ENCODE results near the gene MEOX2. TPM values are rescaled to one million over a fixed set of nuclear protein-coding genes. Genes with fewer than 3 reads are reported as not detected.

MEOX2 gene
- polyA plus RNA-seq, 1 donor (not counting 4 experiments of a cell fraction or from before 2014, with no cell fraction given), result not detected

- dilution Hi-C loops (cut with MboI; ENCODE audit: extremely low pct_ligation_motif_present, low sequenced_read_pairs), result no loop called here
- DNase-seq (ENCODE audit: low read depth, low spot score), result no peak
- TF ChIP-seq, protein P1, sequence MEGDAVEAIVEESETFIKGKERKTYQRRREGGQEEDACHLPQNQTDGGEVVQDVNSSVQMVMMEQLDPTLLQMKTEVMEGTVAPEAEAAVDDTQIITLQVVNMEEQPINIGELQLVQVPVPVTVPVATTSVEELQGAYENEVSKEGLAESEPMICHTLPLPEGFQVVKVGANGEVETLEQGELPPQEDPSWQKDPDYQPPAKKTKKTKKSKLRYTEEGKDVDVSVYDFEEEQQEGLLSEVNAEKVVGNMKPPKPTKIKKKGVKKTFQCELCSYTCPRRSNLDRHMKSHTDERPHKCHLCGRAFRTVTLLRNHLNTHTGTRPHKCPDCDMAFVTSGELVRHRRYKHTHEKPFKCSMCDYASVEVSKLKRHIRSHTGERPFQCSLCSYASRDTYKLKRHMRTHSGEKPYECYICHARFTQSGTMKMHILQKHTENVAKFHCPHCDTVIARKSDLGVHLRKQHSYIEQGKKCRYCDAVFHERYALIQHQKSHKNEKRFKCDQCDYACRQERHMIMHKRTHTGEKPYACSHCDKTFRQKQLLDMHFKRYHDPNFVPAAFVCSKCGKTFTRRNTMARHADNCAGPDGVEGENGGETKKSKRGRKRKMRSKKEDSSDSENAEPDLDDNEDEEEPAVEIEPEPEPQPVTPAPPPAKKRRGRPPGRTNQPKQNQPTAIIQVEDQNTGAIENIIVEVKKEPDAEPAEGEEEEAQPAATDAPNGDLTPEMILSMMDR (optimal IDR thresholded peaks at IDR 0.05 in 1 of 3, IDR thresholded peaks at IDR 0.05 in 1 of 3, conservative IDR thresholded peaks at IDR 0.05 in 1 of 3; ENCODE audit: extremely low read depth in 1 of 3, insufficient read depth in 2 of 3, low read length in 3 of 3), result no peak
- TF ChIP-seq EZH2 (IDR thresholded peaks at IDR 0.05; ENCODE audit: low read length), result no peak
- Histone ChIP-seq H3K4me2 (ENCODE audit: control insufficient read depth, extremely low read depth, insufficient read depth, low read depth, low read length) (no peak overlapping the region), H3K4me1 (ENCODE audit: control insufficient read depth, extremely low read depth, insufficient read depth, low read length) (no peaks in the 10 kb centered on the region), H2AFZ (ENCODE audit: control insufficient read depth, low read length) (no peak overlapping the region), H3K27me3 (ENCODE audit: control insufficient read depth, extremely low read depth, insufficient read depth, low read length) (no peaks in the 10 kb centered on the region), H3K4me3 (ENCODE audit: control insufficient read depth in 2 of 3, extremely low read depth in 1 of 3, insufficient read depth in 2 of 3, low read depth in 1 of 3, low read length in 3 of 3) (no peak overlapping the region), H4K20me1 (ENCODE audit: control insufficient read depth, extremely low read depth, insufficient read depth, low read length) (no peaks in the 10 kb centered on the region), H3K36me3 (ENCODE audit: control insufficient read depth in 2 of 2, extremely low read depth in 1 of 2, insufficient read depth in 2 of 2, low read length in 2 of 2) (no peaks in the 10 kb centered on the region), H3K9ac (ENCODE audit: control insufficient read depth, extremely low read depth, insufficient read depth, low read length) (no peak overlapping the region), H3K79me2 (ENCODE audit: control insufficient read depth, insufficient read depth, low read length) (no peaks in the 10 kb centered on the region), H3K9me1 (ENCODE audit: control insufficient read depth, extremely low read depth, insufficient read depth, low read length) (no peaks in the 10 kb centered on the region), H3K9me3 (ENCODE audit: control insufficient read depth, low read depth, low read length) (no peaks in the 10 kb centered on the region), H3K27ac (ENCODE audit: control insufficient read depth, insufficient read depth, low read length) (no peak overlapping the region)
- no peak for FAIRE-seq
Measured at GRCh38 chr7:15647309-15647708, 39.2 kb downstream of the MEOX2 start.

DNA sequence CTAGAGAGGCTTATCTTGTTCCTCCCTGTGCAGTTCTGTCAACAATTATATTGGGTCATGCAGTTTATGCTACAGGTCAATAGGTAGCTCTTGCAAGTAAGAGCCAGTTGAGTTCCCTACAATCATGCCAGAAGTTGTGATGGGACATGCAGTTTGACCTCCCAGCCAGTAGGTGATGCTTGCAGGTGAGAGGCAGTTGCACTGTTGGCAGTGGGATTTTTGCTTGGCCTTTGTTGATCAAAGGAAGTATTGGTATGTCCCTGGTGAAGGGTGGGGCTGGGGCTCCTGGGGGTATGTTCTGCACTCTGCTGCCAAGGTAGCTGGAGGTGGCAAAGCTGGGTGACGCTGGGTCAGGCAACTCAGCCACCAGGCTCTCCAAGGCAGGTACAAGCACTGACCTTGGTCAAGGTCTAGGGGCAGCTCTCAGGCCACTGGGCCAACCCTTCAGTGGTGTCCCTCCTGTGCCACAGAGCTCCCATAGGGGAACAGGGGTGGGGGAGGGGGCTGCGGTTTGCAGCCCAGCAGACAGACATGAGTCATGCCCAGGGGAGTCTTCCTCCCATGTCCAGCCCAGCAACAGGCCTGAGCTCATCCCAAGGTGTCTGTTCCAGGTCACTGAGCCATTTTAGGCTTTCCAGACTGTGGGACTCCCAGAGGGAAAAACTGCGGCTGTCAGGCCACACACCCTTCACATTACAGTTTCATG is 43.3 kb downstream of the MEOX2 start:
- no peak for FAIRE-seq
- dilution Hi-C loops (cut with MboI; ENCODE audit: extremely low pct_ligation_motif_present, low sequenced_read_pairs), result no loop called here
- TF ChIP-seq, protein P1 (optimal IDR thresholded peaks at IDR 0.05 in 1 of 3, IDR thresholded peaks at IDR 0.05 in 1 of 3, conservative IDR thresholded peaks at IDR 0.05 in 1 of 3; ENCODE audit: extremely low read depth in 1 of 3, insufficient read depth in 2 of 3, low read length in 3 of 3), result no peak
- TF ChIP-seq EZH2 (IDR thresholded peaks at IDR 0.05; ENCODE audit: low read length), result no peak
- H3K9me1 ChIP-seq (ENCODE audit: control insufficient read depth, extremely low read depth, insufficient read depth, low read length), result no peaks in the 10 kb centered on the region
- H3K27me3 ChIP-seq (ENCODE audit: control insufficient read depth, extremely low read depth, insufficient read depth, low read length), result no peaks in the 10 kb centered on the region
- H3K9ac ChIP-seq (ENCODE audit: control insufficient read depth, extremely low read depth, insufficient read depth, low read length), result no peak overlapping the region
- no peaks in the 10 kb centered on the region for H4K20me1 ChIP-seq (ENCODE audit: control insufficient read depth, extremely low read depth, insufficient read depth, low read length)
- H2AFZ ChIP-seq (ENCODE audit: control insufficient read depth, low read length), result no peak overlapping the region
- no peaks in the 10 kb centered on the region for H3K4me1 ChIP-seq (ENCODE audit: control insufficient read depth, extremely low read depth, insufficient read depth, low read length)
- no peak overlapping the region for H3K4me3 ChIP-seq (ENCODE audit: control insufficient read depth in 2 of 3, extremely low read depth in 1 of 3, insufficient read depth in 2 of 3, low read depth in 1 of 3, low read length in 3 of 3)
- H3K9me3 ChIP-seq (ENCODE audit: control insufficient read depth, low read depth, low read length), result no peaks in the 10 kb centered on the region
- DNase-seq (ENCODE audit: low read depth, low spot score), result no peak
- H3K36me3 ChIP-seq (ENCODE audit: control insufficient read depth in 2 of 2, extremely low read depth in 1 of 2, insufficient read depth in 2 of 2, low read length in 2 of 2), result no peaks in the 10 kb centered on the region
- H3K4me2 ChIP-seq (ENCODE audit: control insufficient read depth, extremely low read depth, insufficient read depth, low read depth, low read length), result no peak overlapping the region
- H3K79me2 ChIP-seq (ENCODE audit: control insufficient read depth, insufficient read depth, low read length), result no peaks in the 10 kb centered on the region
- H3K27ac ChIP-seq (ENCODE audit: control insufficient read depth, insufficient read depth, low read length), result no peak overlapping the region
